ENCODE results near the gene SAG. TPM values are rescaled to one million over a fixed set of nuclear protein-coding genes. Genes with fewer than 3 reads are reported as not detected.

Gene SAG
- total RNA-seq, 1 donor from 2014 or later = 0.82 TPM

GRCh38 chr2:233287871-233288270 is 19.7 kb upstream of the SAG start:
- DNase-seq (ENCODE audit: low spot score in 2 of 2) (no peak), FAIRE-seq (no peak)

- DNase-seq (ENCODE audit: low spot score in 2 of 2) = no peak
Observed at GRCh38 chr2:233288663-233289062, 19.0 kb upstream of the SAG start.

GRCh38 chr2:233289648-233290047 is 18.0 kb upstream of the SAG start:
- no peak for DNase-seq (ENCODE audit: low spot score in 2 of 2)
- FAIRE-seq = no peak

More at GRCh38 chr2:233288663-233289062, 19.0 kb upstream of the SAG start:
- FAIRE-seq = no peak

GRCh38 chr2:233290051-233290845 is 17.4 kb upstream of the SAG start:
- DNase-seq (ENCODE audit: low spot score in 2 of 2) = no peak
- no peak for FAIRE-seq

GRCh38 chr2:233295891-233296290 is 11.7 kb upstream of the SAG start:
- DNase-seq (ENCODE audit: low spot score in 2 of 2) = no peak
- FAIRE-seq = no peak

- no peak for FAIRE-seq
- no peak for DNase-seq (ENCODE audit: low spot score in 2 of 2)
Observed at GRCh38 chr2:233297076-233297475, 10.5 kb upstream of the SAG start.

GRCh38 chr2:233300401-233300800 is 7.2 kb upstream of the SAG start:
- FAIRE-seq = no peak
- DNase-seq (ENCODE audit: low spot score in 2 of 2) = no peak

- FAIRE-seq (no peak), DNase-seq (ENCODE audit: low spot score in 2 of 2) (no peak)
Observed at GRCh38 chr2:233301248-233301647, 6.4 kb upstream of the SAG start.

- FAIRE-seq = no peak
- DNase-seq (ENCODE audit: low spot score in 2 of 2) = no peak
Observed at GRCh38 chr2:233301811-233302210, 5.8 kb upstream of the SAG start.

GRCh38 chr2:233303252-233303651 is 4.4 kb upstream of the SAG start:
- no peak for FAIRE-seq
- DNase-seq (ENCODE audit: low spot score in 2 of 2) = no peak

- FAIRE-seq = no peak
- no peak for DNase-seq (ENCODE audit: low spot score in 2 of 2)
Observed at GRCh38 chr2:233311241-233311926, 3.8 kb downstream of the SAG start.

- FAIRE-seq (no peak), DNase-seq (ENCODE audit: low spot score in 2 of 2) (no peak)
Observed at GRCh38 chr2:233312874-233313273, 5.3 kb downstream of the SAG start.

- no peak for DNase-seq (ENCODE audit: low spot score in 2 of 2)
- FAIRE-seq = no peak
Observed at GRCh38 chr2:233314180-233314925, 6.7 kb downstream of the SAG start.

- FAIRE-seq (no peak), DNase-seq (ENCODE audit: low spot score in 2 of 2) (no peak)
Observed at GRCh38 chr2:233317196-233317943, 9.8 kb downstream of the SAG start.

GRCh38 chr2:233319256-233319655 is 11.6 kb downstream of the SAG start:
- DNase-seq (ENCODE audit: low spot score in 2 of 2) (no peak), FAIRE-seq (no peak)

- FAIRE-seq = no peak
- DNase-seq (ENCODE audit: low spot score in 2 of 2) = no peak
Observed at GRCh38 chr2:233320470-233320869, 12.9 kb downstream of the SAG start.

- FAIRE-seq = no peak
- DNase-seq (ENCODE audit: low spot score in 2 of 2) = no peak
Observed at GRCh38 chr2:233321166-233321565, 13.6 kb downstream of the SAG start.

GRCh38 chr2:233323851-233324250 is 16.2 kb downstream of the SAG start:
- DNase-seq (ENCODE audit: low spot score in 2 of 2) = no peak
- no peak for FAIRE-seq

GRCh38 chr2:233325256-233325655 is 17.6 kb downstream of the SAG start:
- FAIRE-seq (no peak), DNase-seq (ENCODE audit: low spot score in 2 of 2) (no peak)

GRCh38 chr2:233325814-233326213 is 18.2 kb downstream of the SAG start:
- FAIRE-seq (no peak), DNase-seq (ENCODE audit: low spot score in 2 of 2) (no peak)

GRCh38 chr2:233326500-233326899 is 18.9 kb downstream of the SAG start:
- DNase-seq (ENCODE audit: low spot score in 2 of 2) (no peak), FAIRE-seq (no peak)

Measured in frontal cortex (tissue), 4 donors.